GM19395 (cell line): Measurements from ENCODE around the gene RGMB.

ENCODE experiments used
- ATAC-seq: cut with Tn5 transposase; IDR thresholded peaks from one replicate; pipeline ENCODE4 v1.9.1; 2021; ENCODE audit warnings: mild to moderate bottlenecking, moderate library complexity; ENCODE audit not compliant: unreplicated experiment

Gene RGMB

DNA sequence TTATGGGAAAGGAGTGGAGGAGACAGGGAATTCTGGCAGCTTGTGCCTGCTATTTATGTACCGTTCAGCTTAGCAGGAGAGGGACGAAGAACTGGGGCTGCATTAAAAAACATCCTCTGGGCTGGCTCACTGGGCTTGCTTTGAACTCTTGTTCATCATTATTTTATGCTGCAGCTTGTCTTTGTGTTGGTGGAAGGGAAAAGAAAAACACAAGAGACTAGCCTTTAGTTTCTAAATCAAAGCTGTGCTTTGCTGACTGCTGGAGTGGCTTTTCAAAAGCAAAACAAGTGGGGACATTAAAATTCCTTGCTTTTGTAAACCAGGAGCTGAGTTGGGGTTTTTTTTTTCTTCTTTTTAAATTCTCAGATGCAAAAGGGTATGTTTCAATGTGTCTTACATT, 5.9 kb upstream of the RGMB start:
- no peak for ATAC-seq

DNA sequence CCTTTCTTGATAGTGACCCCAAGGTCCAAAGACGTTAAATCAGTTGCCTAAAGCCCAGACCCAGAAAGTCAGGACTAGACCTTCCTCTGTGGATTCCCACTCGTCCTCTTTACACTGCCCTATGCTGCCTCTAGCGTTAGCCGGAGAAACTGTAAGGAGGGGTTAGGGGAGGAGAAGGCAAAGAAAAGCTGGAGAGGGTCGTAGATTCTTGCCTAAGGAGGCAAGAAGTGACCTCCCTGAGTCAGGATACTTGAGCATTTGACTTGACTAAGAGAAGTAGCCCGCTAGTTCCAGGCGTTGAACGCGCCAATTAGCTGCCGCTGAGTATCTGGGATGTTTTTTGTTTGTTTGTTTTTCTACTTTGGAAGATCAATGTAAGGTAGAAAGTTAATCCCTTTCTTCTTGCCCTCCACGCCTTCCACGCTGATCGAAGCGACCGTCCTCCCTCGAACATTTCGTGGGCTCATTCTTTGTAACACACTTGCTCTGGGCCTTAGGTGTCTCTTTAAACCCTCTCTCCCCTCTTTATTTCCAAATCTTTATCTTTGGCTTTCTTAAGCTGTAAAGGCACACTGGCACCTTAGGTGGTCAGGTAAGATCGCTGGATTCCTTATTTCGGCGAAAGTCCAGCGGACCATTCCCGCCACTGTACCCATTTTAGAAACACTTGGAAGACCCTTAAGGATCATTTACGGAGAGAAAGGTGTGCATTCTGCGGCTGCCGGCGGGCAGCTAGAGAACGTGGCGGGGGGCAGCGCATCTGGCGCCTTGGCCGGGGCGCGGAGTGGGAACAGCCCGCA, 5.1 kb upstream of the RGMB start:
- ATAC-seq = peak; percentile 33

DNA sequence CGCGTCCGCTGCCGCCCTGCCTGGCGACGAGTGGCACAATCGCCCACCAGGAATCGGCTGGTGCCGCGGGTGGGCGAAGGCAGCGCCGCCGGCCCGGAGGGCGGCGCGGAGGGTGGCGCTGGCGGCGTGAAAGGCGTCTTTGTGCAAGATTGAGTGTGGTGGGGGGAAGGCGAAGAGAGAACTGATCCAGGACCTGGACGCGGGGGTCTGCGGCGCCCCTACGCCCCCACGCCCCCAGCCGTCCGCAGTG, 4.6 kb upstream of the RGMB start:
- ATAC-seq = no peak

DNA sequence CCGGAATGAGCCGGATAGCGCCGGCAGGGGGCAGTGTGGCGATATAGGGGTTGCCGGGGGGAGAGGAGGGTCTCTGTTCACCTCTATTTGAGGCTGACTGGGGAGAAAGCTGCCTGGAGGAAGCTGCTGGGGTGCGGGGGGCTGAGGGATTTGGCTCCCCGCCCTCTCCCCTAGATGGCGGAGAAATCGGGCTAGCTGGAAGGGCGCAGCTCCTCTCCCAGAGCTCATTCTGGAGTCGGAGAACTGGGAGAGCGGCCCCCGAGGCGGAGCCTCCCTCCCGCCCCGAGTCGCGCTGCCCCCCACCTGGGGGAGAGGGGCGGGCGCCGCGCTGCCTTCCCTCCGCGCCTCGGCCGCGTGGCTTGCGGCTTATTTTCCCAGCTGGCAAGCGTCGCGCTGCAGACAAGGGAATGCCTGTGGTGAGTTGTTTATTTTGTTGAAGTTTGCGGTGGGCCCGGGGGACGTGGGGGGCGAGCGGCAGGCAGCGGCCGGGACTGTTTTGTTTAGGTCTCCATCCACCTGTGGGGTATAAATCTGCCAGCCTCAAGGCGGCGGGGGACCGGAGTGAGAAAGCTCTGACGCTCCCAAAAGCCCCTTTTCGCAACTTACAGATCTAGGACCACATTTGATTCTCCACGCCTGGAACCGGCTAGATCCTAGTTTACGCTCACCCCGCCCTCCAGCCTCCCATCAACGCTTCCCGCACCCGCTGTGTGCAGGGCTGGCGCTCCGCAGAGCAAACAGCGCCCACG, 4.1 kb upstream of the RGMB start:
- ATAC-seq = no peak

DNA sequence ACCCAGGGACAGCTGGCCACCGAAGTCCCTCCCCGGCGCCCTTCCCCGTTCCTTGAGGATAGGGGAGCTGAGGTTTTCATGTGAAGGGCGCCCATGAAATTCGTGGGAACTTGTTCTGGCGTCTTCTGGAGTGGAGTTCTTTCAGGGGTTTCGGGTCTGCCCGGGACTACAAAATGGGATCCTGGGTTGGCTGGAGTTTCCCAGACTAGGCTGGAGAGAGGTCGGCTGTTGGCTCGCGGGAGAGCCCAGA, 3.6 kb upstream of the RGMB start:
- ATAC-seq = no peak

DNA sequence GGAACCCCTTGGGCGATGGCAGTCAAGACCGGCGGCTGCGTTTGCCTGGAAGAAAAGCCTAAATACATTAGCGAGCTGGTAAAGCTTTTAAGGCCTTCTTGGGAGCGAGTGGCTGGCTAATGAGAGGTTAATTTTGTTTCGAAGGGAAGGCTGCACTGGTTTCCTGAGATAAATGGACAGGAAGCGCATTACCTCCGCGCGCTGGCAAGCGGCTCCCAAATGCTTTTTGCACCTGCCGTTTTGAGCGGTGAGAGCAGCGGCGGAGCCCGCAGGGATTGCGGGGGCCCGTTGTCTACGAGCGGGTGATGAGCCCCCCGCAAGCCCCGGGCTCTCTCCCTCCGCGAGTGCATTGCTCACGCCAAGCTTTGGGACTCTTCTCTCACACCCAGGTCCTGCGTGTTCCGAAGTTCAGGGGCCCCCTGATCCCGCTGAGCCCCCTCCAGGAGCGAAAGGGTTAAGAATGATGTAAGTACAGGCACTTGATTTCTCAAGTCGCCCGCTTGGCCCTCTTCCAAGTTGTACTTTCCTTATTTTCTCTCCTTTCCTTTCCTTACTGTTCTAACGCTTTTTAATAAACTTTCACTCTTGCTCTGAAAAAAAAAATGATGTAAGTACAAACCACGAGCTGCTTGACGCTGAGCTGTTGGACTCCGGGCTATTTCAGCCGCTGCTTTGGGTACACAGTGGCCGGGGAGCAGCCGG, 3.1 kb upstream of the RGMB start:
- no peak for ATAC-seq

DNA sequence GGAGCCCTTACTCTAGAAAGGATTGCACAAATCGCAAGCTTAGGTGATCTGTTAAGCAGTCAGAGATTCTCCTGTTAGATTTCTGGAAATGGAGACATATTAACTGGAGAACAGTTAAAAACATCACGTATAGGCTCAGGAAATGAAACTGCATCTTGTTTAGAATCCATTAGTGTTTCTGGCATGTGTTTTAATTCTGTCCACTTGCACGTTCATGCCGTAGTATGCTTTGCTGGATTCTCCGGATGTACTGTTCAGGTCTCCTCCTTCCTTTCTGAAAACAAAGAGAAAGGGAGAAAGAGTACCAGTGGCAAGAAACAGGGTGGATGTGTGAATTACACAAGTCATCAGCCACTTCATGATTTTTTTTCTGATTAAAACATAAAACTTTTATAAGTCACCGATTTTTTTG, 2.5 kb upstream of the RGMB start:
- ATAC-seq = no peak

DNA sequence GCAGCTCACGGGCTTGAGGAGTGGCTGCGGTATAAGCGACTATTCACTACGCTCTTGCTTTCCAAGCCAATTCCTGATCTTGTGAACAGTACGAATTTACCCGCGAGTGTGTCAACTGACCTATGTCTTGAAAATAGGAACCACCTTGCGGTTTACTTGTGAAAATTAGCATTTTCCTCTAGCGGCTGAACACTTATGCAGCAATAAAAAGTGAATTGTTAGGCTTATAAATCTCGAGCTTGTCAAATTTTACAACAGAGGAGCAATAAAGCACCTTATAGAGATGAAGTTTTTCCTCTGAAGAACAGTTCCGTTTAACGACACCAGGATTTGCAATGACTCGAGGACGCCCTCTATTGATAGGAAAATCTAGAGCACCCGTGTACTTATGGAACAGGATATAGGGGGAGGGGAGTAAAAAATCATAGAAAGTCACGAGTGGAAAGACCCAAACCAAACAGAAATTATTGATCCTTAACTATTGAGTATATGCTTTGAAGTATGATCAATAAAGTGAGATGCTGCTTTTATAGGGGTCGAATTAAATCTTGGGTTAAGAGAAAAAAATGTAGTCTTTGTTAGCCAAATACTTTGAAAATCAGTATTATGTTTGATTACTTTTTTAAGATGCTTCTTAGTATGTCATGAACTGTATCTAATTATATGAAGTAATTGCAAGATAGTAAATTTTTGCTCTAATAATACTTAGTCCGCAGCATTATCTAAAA, 1.9 kb upstream of the RGMB start:
- ATAC-seq = peak; percentile 15

DNA sequence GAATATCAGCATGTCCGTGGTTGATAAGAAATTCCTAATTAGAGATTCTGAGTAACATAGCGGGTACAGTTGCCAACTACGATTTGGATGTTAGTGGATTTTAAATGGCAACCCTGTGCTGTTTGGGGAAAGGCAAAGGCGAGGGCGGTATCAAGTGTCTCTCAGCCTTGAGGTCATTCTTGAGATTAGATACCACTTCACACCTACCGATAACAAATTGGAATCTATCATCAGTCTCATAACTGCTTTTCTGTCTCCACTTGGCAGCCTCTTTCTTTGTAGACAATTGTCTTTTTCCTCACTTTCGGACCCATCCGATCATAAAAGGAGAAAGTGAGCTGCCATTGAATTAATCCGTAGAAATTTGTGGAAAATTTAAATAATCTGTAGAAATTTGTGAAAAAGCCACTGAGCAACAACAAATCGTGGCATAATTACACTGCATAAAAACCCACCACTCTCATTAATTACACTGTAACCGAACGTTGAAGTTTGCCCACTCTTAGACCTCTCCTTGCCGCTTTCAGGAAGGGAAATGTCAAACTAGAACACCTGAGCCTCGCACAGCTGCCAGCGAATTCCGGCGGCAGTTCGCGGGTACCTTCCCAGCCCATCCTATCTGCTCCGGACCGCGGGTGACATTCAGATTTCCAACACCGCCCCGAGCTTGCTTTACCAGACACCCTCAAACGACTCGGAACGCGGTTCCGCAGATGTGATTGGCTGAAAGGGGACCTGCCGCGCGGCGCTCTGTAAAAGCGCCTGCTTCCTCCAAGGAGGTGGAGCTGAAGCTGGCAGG, 849 bp upstream of the RGMB start:
- peak; percentile 17 for ATAC-seq

DNA sequence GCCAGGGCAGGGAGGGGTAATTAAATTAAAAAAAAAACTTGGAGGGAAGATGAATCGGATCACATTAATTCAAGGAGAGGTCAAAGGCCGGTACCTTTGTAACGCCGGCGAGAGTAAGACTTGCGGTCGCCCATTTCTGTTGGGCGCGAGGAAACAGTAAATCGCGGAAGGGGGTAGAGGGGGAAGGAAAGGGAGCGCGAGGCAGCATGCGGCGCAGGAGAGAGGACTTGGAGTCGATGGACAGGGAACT, 324 bp upstream of the RGMB start:
- no peak for ATAC-seq

DNA sequence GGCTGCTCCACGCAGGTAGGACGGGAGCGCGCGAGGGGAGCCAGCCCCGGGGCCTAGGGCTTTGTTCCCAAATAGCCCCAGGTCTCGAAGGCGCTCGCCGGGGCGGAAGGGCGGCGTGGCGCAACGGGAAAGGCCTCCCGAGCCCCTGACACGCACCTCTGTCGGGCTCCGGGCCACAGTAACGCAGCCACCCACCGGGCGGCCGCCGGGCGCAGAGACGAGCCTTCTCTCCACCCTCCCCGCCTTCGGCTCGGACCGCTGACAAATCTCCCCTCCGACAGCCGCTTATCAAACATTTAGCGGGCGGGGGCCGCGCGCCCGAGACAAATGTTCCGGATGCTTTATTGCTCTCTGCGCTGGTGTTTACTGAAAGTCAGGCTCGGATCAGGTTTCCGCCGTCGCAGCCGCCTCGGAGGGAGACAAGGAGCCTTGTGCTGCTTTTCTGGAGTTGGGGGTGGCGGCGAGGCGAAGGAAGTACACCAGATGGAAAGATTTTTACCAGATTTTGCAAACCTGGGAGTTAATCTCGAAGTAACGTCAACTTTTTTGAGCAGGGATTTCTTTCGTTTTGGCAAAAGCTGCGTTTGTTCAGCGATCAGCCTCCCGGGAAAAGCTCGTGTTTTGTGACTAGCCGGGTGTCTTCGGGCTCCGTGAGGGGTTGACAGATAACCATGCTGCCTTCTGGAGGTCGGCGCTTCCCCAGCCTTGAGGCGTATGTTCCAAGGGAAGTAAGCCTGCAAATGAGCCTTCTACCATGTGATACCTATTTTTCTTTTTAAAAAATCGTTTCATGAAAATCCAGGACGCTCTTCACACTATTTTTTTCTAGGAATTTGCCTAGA, 950 bp downstream of the RGMB start:
- peak; percentile 38 for ATAC-seq

DNA sequence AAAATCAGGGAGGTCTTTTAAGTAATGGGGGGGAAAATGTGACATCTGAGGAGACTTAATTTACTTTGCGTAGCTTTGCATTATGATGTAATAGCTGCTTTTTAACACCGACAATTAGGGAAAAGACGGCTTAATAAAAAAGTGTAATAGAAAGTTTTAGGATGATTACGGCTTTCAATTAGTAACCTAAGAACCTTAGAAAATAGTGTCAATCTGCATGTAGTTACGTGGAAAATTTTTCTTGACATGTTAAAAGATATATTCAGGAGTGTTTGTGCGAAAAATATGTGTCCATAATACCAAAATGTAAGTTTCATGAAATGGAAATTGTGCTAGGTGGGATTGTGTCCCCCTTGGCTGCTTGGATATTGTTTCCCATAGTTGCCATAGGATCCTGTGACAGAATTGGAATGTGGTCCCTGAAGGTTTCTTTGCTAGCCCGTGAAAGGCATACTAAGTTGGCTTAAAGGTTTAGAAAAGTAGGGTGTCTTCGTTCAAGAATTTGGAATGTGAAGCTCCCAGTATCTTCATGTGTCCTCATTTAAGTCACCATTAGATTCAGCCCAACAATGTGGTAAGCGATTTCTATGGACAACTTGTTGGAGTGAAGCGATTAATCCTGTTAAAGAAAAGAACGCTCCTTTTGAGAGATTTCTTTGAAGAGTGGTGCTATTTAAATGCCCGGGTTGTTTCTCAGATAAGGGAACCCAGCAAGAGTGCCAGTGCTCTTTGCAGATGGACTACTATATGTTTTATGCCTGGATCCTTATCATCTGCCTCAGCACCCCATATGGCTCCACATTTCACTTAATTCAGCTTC, 2.0 kb downstream of the RGMB start:
- ATAC-seq = no peak

DNA sequence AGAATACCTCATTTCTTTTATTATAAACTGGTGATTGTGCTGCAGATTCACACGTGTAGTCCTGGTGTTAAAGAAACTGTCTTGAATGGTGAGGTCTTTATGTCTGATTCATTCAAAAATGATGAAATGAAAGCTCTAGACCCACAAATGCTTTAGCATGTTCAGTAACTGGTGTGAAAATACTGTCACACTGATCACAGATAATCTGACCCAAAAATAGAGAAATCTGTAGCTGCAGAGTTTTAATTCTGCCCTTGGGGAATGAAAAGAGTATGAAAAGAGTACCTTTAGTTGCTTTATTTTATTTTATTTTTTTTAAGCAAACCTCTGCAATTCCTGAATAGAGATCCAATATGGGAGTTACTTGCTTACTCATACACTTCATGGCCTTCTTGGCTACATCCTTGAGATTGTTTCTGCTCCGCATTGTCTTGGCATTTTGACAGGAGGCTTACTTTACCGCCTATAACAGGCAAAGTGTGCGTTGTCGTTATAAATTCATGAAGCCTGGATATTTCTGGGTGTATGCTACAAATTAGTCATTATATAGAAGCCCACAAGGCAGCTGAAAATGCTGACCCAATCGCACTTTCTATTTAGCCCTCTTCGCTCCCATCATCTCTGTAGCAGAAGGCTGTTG, 2.7 kb downstream of the RGMB start:
- ATAC-seq = no peak

DNA sequence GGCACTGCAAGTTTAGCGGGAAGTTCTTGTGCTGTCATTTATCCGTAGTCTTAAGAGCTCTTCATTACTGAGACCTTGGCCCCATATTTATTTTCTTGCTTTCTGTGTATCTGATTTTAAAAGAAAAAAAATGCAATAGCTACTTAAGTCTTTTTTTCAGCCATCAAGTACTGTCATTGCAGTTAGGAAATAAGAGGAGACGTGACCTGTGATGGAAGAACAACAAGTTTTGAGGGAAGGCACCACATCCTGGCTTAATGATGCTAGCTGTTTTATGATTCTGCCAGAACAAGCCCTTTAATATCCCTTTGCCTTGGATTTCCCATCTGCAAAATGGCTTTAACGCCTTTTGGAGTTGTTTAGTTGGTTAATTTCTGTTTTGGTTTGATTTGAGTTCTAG, 3.8 kb downstream of the RGMB start:
- no peak for ATAC-seq

DNA sequence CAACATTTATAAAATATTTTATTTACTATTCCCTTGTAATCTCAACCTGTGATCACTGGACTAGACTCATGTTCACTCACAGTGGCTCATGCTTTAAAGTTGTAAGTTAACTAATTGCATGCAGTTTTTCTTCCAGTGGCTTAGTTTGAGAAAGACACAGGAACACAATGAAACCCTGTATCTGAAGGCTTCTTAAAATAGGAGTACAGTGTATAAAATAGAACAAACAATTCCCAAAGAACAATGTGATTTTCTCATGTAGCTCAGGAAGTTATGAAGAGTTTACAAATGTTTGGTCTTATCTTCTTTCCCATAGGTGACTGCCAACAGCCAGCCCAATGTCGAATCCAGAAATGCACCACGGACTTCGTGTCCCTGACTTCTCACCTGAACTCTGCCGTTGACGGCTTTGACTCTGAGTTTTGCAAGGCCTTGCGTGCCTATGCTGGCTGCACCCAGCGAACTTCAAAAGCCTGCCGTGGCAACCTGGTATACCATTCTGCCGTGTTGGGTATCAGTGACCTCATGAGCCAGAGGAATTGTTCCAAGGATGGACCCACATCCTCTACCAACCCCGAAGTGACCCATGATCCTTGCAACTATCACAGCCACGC, 5.9 kb downstream of the RGMB start:
- no peak for ATAC-seq

DNA sequence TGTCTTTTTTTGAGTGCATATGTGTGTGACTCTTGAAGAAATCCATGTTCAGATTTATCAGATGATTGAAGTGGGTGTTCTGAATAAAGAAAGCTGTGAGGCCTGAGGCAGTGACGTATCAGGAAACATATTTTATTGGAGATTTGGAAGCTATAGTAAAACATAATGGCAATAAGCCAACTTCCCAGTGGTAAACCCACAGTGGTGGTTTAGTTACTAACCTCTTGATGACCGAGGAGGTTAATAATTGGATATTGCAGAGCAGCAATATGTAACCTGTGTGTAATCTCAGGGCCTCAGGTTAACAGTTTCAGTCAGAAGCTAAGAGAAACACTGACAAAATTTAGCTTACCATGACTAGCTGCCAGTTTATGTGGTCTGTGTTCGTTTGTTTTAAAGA, 6.9 kb downstream of the RGMB start:
- no peak for ATAC-seq

DNA sequence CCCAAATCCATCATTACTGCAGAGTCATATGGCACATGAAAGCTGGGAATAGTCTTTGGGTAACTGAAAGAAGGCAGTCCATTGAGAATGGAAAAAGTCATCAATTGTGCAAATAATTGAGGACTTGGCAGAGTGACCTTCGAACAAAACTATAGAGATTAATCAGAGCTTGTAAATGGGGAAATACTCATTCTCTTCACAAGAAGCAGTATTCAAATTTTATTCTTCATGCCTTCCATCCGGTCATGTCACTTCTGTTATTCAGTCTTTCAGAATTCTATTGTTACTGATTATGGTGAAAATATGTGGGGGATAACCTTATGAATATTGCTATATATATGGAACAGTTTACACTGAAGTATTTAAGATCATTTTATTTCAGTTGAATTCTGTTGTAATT, 8.1 kb downstream of the RGMB start:
- ATAC-seq = no peak

DNA sequence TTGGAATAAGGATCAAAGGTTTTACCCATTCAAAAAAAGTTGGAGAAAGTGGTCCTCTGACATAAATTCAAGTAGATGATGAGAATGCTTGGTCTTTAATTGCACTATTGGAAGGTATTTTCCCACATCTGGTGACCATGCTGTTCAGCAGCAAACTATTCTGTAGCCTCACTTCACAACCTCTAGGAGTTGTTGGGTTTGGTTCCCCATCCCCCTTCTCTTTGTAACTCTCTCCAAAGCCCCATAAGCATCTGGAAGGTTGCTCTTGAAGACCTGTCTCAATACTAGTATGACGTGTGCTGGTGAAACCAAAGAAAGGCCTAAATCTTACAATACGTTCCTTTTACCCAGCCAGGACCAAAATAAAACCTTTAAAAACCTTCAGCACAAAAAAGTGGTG, 8.5 kb downstream of the RGMB start:
- no peak for ATAC-seq
